Astrocyte of the cerebellum (primary cell): Measurements from ENCODE around the gene HSPBP1.
"Not testable (repeated sequence)": the region's sequence is repeated elsewhere in the genome, so short reads cannot be mapped to it uniquely, and the experiment has no call there.

Experiments
- DNase-seq: peaks from one replicate; pipeline ENCODE4 v3.0.0-alpha.2; 2011; ENCODE audit warnings: low read depth
- H3K4me3 ChIP-seq: 2 replicates; pipeline ENCODE4 v1.5.1; 2011; ENCODE audit warnings: mild to moderate bottlenecking, low read depth, low read length, moderate library complexity
- in situ Hi-C: cut with HindIII; loops from 2 replicates; pipeline ENCODE4 v1.10.0; 2017; ENCODE audit warnings: low sequenced_read_pairs
- TF ChIP-seq, protein P1 (sequence below): IDR thresholded peaks from 2 replicates; pipeline ENCODE4 v1.5.1; 2012; ENCODE audit warnings: low read length, low read depth, moderate library complexity, mild to moderate bottlenecking; ENCODE audit errors: missing control alignments

The HSPBP1 gene

GRCh38 chr19:55228015-55228391, 51.9 kb downstream of the HSPBP1 start:
- DNase-seq: no peak
- in situ Hi-C loops: no loop called here
- no peak overlapping the region for H3K4me3 ChIP-seq
- TF ChIP-seq, protein P1, sequence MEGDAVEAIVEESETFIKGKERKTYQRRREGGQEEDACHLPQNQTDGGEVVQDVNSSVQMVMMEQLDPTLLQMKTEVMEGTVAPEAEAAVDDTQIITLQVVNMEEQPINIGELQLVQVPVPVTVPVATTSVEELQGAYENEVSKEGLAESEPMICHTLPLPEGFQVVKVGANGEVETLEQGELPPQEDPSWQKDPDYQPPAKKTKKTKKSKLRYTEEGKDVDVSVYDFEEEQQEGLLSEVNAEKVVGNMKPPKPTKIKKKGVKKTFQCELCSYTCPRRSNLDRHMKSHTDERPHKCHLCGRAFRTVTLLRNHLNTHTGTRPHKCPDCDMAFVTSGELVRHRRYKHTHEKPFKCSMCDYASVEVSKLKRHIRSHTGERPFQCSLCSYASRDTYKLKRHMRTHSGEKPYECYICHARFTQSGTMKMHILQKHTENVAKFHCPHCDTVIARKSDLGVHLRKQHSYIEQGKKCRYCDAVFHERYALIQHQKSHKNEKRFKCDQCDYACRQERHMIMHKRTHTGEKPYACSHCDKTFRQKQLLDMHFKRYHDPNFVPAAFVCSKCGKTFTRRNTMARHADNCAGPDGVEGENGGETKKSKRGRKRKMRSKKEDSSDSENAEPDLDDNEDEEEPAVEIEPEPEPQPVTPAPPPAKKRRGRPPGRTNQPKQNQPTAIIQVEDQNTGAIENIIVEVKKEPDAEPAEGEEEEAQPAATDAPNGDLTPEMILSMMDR: no peak

DNA sequence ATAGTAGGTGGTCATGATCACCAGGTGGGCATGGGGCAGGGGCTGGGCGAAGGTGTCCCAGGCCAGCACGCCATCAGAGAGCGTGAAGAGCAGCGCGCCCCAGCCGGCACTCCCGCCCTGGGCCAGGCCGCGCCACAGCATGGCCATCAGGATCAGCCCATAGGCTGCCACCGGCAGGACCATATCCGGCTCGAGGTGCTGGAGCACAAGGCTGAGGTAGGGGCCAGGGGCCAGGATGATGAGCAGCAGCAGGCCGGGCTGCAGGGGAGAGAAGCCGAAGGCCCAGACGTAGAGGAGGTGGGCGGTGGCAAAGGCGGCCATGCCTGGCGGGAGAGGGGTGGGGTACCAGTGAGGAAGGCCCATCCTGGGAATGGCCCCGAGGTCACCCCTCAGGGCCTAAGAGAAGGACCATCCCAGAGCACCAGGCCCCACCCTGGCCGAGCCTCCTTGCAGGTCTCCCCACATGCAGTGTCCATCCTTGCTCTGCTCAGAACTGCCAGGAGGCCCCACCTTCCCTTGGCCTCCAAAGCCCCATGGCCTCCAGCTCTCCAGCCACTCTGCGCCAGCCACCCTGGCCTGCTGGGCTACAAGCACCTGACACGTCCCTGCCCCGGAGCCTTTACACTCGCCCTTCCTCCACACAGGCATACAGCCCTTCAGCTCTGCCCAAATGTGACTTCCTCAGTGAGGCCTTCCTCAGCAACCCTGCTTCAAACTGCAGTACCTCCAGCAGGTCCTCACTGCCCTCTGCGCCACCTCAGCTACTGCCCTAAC, 52.5 kb downstream of the HSPBP1 start:
- TF ChIP-seq, protein P1: no peak
- no peak overlapping the region for H3K4me3 ChIP-seq
- DNase-seq: no peak
- in situ Hi-C loops: no loop called here

GRCh38 chr19:55226788-55227187, 53.1 kb downstream of the HSPBP1 start:
- in situ Hi-C loops: no loop called here
- TF ChIP-seq, protein P1: no peak
- no peak for DNase-seq
- no peak overlapping the region for H3K4me3 ChIP-seq

DNA sequence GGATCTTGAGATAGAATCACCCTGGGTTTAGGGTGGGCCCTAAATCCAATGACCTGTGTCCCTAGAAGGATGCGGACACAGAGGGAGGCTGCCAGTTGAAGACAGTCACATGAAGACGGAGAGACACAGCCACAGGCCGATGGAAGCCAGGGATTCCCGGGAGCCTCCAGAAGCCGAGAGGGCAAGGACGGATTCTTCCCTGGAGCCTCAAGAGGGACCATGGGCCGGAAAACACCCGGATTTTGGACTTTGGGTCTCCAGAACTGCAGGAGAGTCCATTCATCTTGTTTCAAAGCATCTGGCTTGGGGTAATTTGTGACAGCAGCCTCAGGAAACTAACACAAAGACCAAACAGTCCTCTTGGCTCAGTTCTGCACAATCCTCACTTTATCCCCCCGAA, 53.6 kb downstream of the HSPBP1 start:
- TF ChIP-seq, protein P1: no peak
- DNase-seq: no peak
- in situ Hi-C loops: no loop called here
- no peak overlapping the region for H3K4me3 ChIP-seq

GRCh38 chr19:55225415-55225958, 54.4 kb downstream of the HSPBP1 start:
- in situ Hi-C loops: no loop called here
- no peak for DNase-seq
- TF ChIP-seq, protein P1: no peak
- no peak overlapping the region for H3K4me3 ChIP-seq

GRCh38 chr19:55224679-55225414, 55.1 kb downstream of the HSPBP1 start:
- in situ Hi-C loops, H3K4me3 ChIP-seq, DNase-seq: not testable (repeated sequence)
